Effector memory CD8-positive, alpha-beta T cell (primary cell): ENCODE measurements around the gene KCNF1.

Experiments used
- ATAC-seq: fragments of 150-1000 bp; cut with Tn5 transposase; replicated peaks from 2 replicates; pipeline ENCODE4 v1.10.0; 2021; ENCODE audit warnings: mild to moderate bottlenecking, moderate library complexity
- DNase-seq, 3 experiments: peaks; one replicate each; pipeline ENCODE4 v3.0.0; 2021
- H3K27ac Mint-ChIP-seq, 2 donors: one replicate each; pipeline ENCODE4 v1.8.0; 2022; ENCODE audit warnings: mild to moderate bottlenecking in 2 of 2, mixed read lengths in 2 of 2, moderate library complexity in 2 of 2
- H3K27me3 Mint-ChIP-seq, 2 donors: one replicate each; pipeline ENCODE4 v1.8.0; 2022; ENCODE audit warnings: mixed read lengths in 2 of 2
- H3K36me3 Mint-ChIP-seq: one replicate; pipeline ENCODE4 v1.8.0; 2022; ENCODE audit warnings: mild to moderate bottlenecking, moderate library complexity, mixed read lengths; ENCODE audit not compliant: insufficient read depth
- H3K4me1 Mint-ChIP-seq, 2 donors: one replicate each; pipeline ENCODE4 v1.8.0; 2022; ENCODE audit warnings: low read depth in 2 of 2, mixed read lengths in 2 of 2
- H3K4me3 Mint-ChIP-seq, 2 donors: one replicate each; pipeline ENCODE4 v1.8.0; 2022; ENCODE audit warnings: mild to moderate bottlenecking in 2 of 2, mixed read lengths in 2 of 2, moderate library complexity in 2 of 2
- H3K9me3 Mint-ChIP-seq, 2 donors: one replicate each; pipeline ENCODE4 v1.8.0; 2022; ENCODE audit warnings: mixed read lengths in 2 of 2

KCNF1 gene

DNA sequence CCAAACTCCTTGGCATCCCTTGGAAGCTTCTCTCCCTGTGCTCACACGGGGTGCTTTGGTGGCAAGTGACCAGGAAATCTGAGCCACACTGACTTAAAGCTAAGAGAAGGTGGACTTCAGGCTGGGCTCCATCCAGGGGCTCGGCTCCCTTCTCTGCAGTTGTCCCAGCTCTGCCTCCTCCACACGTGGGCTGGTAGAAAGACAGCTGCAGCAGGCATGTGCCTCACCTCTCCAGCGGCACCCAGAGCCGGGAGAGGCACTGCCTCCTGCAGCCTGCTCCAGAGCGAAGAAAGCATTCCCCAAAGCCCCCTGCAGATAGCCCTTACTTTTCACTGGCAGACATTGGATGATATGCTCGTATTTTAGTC lies 11.3 kb downstream of the KCNF1 start:
- Mint-ChIP-seq H3K36me3 (no peaks in the 10 kb centered on the region), H3K9me3 (no peaks in the 10 kb centered on the region), H3K27me3 (peaks cover 26 to 78% of the 10 kb centered on the region in 2 donors), H3K27ac (no peak overlapping the region), H3K4me3 (no peak overlapping the region), H3K4me1 (peaks cover 0 to 2% of the 10 kb centered on the region in 2 donors)
- DNase-seq (no peak), ATAC-seq (no peak)

GRCh38 chr2:10923965-10924364 lies 12.2 kb downstream of the KCNF1 start:
- H3K36me3 Mint-ChIP-seq, result no peaks in the 10 kb centered on the region
- DNase-seq, result no peak
- peaks cover 26 to 72% of the 10 kb centered on the region in 2 donors for H3K27me3 Mint-ChIP-seq
- H3K27ac Mint-ChIP-seq, result no peak overlapping the region
- peaks cover 0 to 2% of the 10 kb centered on the region in 2 donors for H3K4me1 Mint-ChIP-seq
- no peak overlapping the region for H3K4me3 Mint-ChIP-seq
- ATAC-seq, result no peak
- H3K9me3 Mint-ChIP-seq, result no peaks in the 10 kb centered on the region

DNA sequence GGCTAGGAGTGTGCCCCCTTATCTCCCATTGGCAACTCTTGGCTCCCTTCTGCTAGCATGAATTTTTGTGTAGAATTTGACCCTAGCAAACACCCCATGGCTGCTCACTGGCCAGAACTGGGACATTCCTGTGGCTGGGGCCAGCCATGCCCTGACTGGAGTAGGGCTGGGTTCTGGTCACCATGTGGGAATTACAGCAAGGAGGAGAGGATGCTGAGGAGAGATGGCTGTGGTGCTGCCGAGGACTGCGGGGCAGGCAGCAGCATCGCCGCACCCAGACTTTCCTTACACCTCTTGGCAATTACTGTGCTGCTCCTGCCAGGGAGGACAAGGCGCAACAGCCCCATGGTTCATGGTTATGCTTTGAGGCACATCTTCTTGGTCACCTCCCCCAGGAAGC lies 12.7 kb downstream of the KCNF1 start:
- Mint-ChIP-seq H3K27ac (no peak overlapping the region), H3K27me3 (peaks cover 26 to 69% of the 10 kb centered on the region in 2 donors), H3K4me1 (peaks cover 0 to 2% of the 10 kb centered on the region in 2 donors), H3K4me3 (no peak overlapping the region), H3K9me3 (no peaks in the 10 kb centered on the region), H3K36me3 (no peaks in the 10 kb centered on the region)
- DNase-seq, result no peak
- no peak for ATAC-seq

- Mint-ChIP-seq H3K9me3 (no peaks in the 10 kb centered on the region), H3K27me3 (peaks cover 25 to 69% of the 10 kb centered on the region in 2 donors), H3K36me3 (no peaks in the 10 kb centered on the region), H3K27ac (no peak overlapping the region), H3K4me1 (peaks cover 0 to 2% of the 10 kb centered on the region in 2 donors), H3K4me3 (no peak overlapping the region)
- ATAC-seq (no peak), DNase-seq (no peak)
Observed at GRCh38 chr2:10924859-10925258, 13.1 kb downstream of the KCNF1 start.

DNA sequence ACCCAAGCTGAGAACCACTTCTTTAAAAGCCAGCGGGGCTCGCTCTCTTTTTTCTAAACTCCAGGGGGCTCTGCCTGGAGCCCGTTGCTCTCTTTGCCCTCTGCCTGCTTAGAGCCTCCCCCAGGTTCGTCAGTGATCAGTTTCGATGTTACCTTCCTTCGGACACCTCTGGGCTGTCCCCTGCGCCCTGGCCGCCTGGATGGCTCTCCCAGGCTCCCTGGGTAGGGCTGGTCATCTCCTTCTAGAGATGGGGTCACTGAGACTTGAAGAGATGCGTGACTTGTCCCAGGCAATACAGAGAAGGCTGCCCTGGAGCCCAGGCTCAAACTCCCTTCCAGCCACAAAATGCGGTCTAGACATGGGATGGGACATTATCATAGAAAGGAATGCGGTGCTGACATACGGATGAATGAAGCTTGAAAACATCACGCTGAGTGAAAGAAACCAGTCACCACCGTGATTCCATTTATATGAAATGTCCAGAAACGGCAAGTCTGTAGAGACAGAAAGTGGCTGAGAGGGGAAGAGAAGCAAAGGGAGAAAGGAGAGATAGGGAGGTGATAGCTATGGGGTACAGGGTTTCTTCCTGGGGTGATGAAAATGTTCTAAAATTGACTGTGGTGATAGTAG lies 14.6 kb downstream of the KCNF1 start:
- Mint-ChIP-seq H3K27ac (no peak overlapping the region), H3K4me3 (no peak overlapping the region), H3K9me3 (no peaks in the 10 kb centered on the region), H3K27me3 (peaks cover 25 to 67% of the 10 kb centered on the region in 2 donors), H3K4me1 (no peaks in the 10 kb centered on the region), H3K36me3 (no peaks in the 10 kb centered on the region)
- DNase-seq, result no peak
- no peak for ATAC-seq

DNA sequence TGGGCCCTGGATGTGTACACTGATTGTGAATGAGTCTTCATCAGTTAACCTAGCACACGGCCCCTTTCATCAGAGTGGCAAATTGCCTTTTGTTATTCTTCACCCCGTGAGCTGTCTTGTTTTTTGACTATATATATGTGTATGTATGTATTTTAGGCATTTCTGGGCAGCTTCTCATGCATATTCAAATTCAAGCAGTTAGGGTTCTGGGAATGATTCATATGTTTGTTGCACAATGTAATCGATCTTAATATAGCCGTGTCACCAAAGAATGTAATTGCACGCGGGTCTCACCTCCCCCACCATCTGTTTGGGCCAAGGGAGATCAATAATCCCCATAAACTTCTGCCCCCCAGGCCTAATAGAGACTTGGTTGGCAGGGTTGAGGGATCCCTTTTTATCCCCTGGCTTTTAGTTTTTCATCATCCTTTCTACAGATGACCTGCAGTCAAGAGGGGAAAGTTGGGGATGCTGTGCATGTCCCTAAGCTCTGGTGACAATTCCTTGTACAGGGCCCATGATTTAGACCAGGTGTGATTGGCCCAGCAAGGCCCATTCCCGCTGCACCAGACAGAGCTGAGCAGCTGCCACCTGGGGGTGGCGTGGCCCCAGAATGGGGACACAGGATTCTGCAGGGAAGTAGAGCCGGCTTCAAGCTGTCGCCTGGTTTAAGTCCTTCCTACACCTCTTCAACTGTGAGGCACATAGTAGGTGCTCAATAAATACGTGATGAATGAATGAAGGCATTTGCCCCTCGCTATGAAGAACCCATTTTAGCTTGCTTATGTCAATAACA lies 19.2 kb downstream of the KCNF1 start:
- Mint-ChIP-seq H3K4me1 (no peaks in the 10 kb centered on the region), H3K9me3 (no peaks in the 10 kb centered on the region), H3K4me3 (no peak overlapping the region), H3K27me3 (peaks cover 38 to 71% of the 10 kb centered on the region in 2 donors), H3K36me3 (no peaks in the 10 kb centered on the region), H3K27ac (no peak overlapping the region)
- no peak for ATAC-seq
- no peak for DNase-seq

DNA sequence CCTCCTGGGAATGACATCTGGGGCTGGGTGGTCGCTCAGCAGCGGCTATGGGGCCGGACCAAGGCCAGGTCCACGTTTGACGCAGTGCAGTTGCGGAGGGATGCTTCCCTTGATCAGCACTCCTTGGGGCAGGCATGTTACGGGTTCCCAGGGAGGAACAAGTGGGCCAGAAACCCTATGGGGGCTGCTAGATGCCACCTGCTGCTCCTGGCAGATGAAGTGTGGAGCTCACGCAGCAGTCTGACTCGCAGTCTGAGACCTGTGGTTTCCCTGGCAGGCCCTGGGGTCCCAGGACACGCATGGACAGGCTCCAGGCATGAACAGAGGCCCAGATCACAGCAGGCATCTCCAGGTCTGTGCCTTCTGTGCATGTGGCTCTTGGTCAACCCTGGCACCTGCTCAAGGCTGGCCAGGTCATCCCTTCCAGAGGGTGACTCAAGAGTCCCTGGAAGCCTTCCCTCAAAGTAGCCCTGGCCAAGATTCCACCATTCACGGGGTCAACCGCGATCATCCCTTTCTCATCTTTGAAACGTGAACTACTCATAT lies 20.0 kb downstream of the KCNF1 start:
- Mint-ChIP-seq H3K4me1 (no peaks in the 10 kb centered on the region), H3K4me3 (no peak overlapping the region), H3K9me3 (no peaks in the 10 kb centered on the region), H3K27ac (no peak overlapping the region), H3K36me3 (no peaks in the 10 kb centered on the region), H3K27me3 (peaks cover 34 to 69% of the 10 kb centered on the region in 2 donors)
- DNase-seq, result no peak
- ATAC-seq, result no peak

GRCh38 chr2:10932345-10933151 lies 20.8 kb downstream of the KCNF1 start:
- ATAC-seq (no peak), DNase-seq (no peak)
- Mint-ChIP-seq H3K36me3 (no peaks in the 10 kb centered on the region), H3K27ac (no peak overlapping the region), H3K9me3 (no peaks in the 10 kb centered on the region), H3K4me1 (no peaks in the 10 kb centered on the region), H3K4me3 (no peak overlapping the region), H3K27me3 (peaks cover 34 to 69% of the 10 kb centered on the region in 2 donors)

DNA sequence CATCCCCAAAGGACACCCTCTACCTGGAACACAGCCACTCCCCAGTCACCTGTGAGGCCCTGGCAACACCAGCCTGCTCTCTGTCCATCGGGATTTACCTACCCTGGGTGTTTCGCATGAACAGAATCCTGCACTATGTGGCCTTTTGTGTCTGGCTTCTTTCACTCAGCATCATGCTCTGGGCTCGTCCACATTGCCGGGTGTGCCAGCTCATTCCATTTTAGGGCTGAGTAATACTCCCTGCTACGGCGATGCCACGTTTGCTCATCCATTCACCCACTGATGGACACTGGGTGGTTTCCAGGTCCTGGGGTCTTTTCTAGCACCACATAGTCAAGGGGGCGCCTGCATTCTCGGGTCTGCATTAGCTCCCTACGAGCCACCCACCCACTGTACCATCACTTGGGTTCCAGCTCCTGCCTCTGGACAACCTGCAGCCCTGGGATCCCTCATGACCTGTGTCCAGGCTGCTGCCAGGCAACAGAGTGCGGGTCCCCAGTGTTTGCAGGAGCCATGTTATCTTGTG lies 22.0 kb downstream of the KCNF1 start:
- ATAC-seq, result no peak
- Mint-ChIP-seq H3K36me3 (no peaks in the 10 kb centered on the region), H3K9me3 (peaks cover 0 to 1% of the 10 kb centered on the region in 2 donors), H3K27ac (no peak overlapping the region), H3K4me1 (no peaks in the 10 kb centered on the region), H3K4me3 (no peak overlapping the region), H3K27me3 (peaks cover 34 to 69% of the 10 kb centered on the region in 2 donors)
- no peak for DNase-seq

DNA sequence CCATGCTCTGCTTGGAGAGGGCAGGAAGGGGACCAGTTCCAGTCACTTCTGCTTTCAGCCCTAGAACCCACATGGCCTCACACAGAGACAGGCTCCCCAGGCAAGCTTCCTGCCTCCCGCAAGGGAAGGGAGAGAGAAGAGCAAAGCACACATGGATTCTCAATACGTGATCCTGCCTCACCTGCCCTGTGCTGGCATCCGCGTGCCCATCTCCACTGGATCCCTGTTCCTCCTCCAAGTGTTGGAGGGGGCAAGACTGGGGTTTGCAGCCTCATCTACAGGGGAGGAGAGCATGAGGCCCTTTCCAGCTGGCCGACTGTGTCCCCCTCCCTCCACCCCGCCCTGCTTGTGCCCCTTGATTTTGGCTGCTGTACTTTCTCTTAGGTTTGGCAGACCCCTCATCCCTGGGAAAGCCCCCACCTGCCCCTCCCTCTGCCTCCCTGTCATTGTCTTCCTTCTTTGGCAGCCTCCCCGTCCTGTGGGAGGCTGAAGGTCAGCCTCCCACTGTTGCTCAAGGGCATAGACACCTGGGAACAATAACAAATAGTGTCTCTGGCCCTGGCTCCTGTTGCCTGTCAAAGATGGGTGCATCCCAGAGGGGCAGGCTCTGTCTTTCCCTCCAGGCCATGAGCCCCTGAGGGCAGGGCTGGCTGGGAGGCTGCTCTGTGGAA lies 22.7 kb downstream of the KCNF1 start:
- Mint-ChIP-seq H3K9me3 (peaks cover 1 to 8% of the 10 kb centered on the region in 2 donors), H3K27ac (no peak overlapping the region), H3K27me3 (peaks cover 34 to 67% of the 10 kb centered on the region in 2 donors), H3K36me3 (no peaks in the 10 kb centered on the region), H3K4me1 (no peaks in the 10 kb centered on the region), H3K4me3 (no peak overlapping the region)
- DNase-seq (no peak), ATAC-seq (no peak)

- H3K4me1 Mint-ChIP-seq, result no peaks in the 10 kb centered on the region
- ATAC-seq (no peak), DNase-seq (no peak)
- peaks cover 3 to 11% of the 10 kb centered on the region in 2 donors for H3K9me3 Mint-ChIP-seq
- peaks cover 33 to 61% of the 10 kb centered on the region in 2 donors for H3K27me3 Mint-ChIP-seq
- no peaks in the 10 kb centered on the region for H3K36me3 Mint-ChIP-seq
- no peak overlapping the region for H3K4me3 Mint-ChIP-seq
- no peak overlapping the region for H3K27ac Mint-ChIP-seq
Observed at GRCh38 chr2:10934979-10935350, 23.2 kb downstream of the KCNF1 start.

- Mint-ChIP-seq H3K27me3 (peaks cover 29 to 57% of the 10 kb centered on the region in 2 donors), H3K36me3 (no peaks in the 10 kb centered on the region), H3K4me1 (no peaks in the 10 kb centered on the region), H3K4me3 (no peak overlapping the region), H3K27ac (no peak overlapping the region), H3K9me3 (peaks cover 3 to 11% of the 10 kb centered on the region in 2 donors)
- ATAC-seq, result no peak
- DNase-seq, result no peak
Observed at GRCh38 chr2:10935366-10935918, 23.7 kb downstream of the KCNF1 start.
